ENCODE measurements around the gene SLC2A4. TPM values are rescaled to one million over a fixed set of nuclear protein-coding genes. Genes with fewer than 3 reads are reported as not detected.
A peak's percentile ranks its signal among the peaks of the same experiment; 100 is the strongest.

The SLC2A4 gene
- total and polyA plus RNA-seq, 5 donors from 2014 or later = not detected

- H3K4me3 ChIP-seq (ENCODE audit: low read depth, low read length) = no peak overlapping the region
- peak overlapping the region; percentile 88 for H3K27ac ChIP-seq (ENCODE audit: insufficient read depth, low read length, poor library complexity, severe bottlenecking)
- Mint-ChIP-seq H3K27ac (peak overlapping the region; percentile 76 to 93 (median 82)), H3K36me3 (peaks cover 39% of the 10 kb centered on the region), H3K9me3 (peaks cover 0 to 2% (median 0%) of the 10 kb centered on the region in 7 donors), H3K4me3 (peak overlapping the region; percentile 6 to 99 (median 86)), H3K27me3 (no peaks in the 10 kb centered on the region), H3K4me1 (peaks cover 6 to 71% (median 33%) of the 10 kb centered on the region in 4 donors)
- peaks cover 51% of the 10 kb centered on the region for H3K36me3 ChIP-seq (ENCODE audit: control insufficient read depth, insufficient read depth, low read length)
- no peaks in the 10 kb centered on the region for H3K9me3 ChIP-seq (ENCODE audit: control insufficient read depth in 2 of 2, low read length in 2 of 2)
- DNase-seq (no peak), ATAC-seq (ENCODE audit: low read depth in 2 of 2) (no peak)
- H3K4me1 ChIP-seq (ENCODE audit: control insufficient read depth, insufficient read depth, low read length, poor library complexity, severe bottlenecking) = peaks cover 67% of the 10 kb centered on the region
- H3K27me3 ChIP-seq (ENCODE audit: control insufficient read depth, insufficient read depth, low read length) = no peaks in the 10 kb centered on the region
Observed at GRCh38 chr17:7312432-7313087, 31.0 kb downstream of the SLC2A4 start.

- Mint-ChIP-seq H3K36me3 (peaks cover 39% of the 10 kb centered on the region), H3K4me1 (peaks cover 6 to 71% (median 33%) of the 10 kb centered on the region in 4 donors), H3K9me3 (peaks cover 0 to 2% (median 0%) of the 10 kb centered on the region in 7 donors), H3K4me3 (peak overlapping the region; percentile 84 to 99 (median 88)), H3K27me3 (no peaks in the 10 kb centered on the region), H3K27ac (peak overlapping the region; percentile 77 to 93 (median 83))
- ATAC-seq (ENCODE audit: low read depth in 2 of 2) (no peak), DNase-seq (no peak)
- Histone ChIP-seq H3K27me3 (ENCODE audit: control insufficient read depth, insufficient read depth, low read length) (no peaks in the 10 kb centered on the region), H3K4me1 (ENCODE audit: control insufficient read depth, insufficient read depth, low read length, poor library complexity, severe bottlenecking) (peaks cover 64% of the 10 kb centered on the region), H3K4me3 (ENCODE audit: low read depth, low read length) (peak overlapping the region; percentile 84), H3K27ac (ENCODE audit: insufficient read depth, low read length, poor library complexity, severe bottlenecking) (peak overlapping the region; percentile 88), H3K36me3 (ENCODE audit: control insufficient read depth, insufficient read depth, low read length) (peaks cover 58% of the 10 kb centered on the region), H3K9me3 (ENCODE audit: control insufficient read depth in 2 of 2, low read length in 2 of 2) (no peaks in the 10 kb centered on the region)
Observed at GRCh38 chr17:7313088-7313889, 31.8 kb downstream of the SLC2A4 start.

GRCh38 chr17:7313890-7314718 is 32.6 kb downstream of the SLC2A4 start:
- Histone ChIP-seq H3K9me3 (ENCODE audit: control insufficient read depth in 2 of 2, low read length in 2 of 2) (no peaks in the 10 kb centered on the region), H3K27ac (ENCODE audit: insufficient read depth, low read length, poor library complexity, severe bottlenecking) (peak overlapping the region; percentile 88), H3K4me3 (ENCODE audit: low read depth, low read length) (peak overlapping the region; percentile 84), H3K36me3 (ENCODE audit: control insufficient read depth, insufficient read depth, low read length) (peaks cover 66% of the 10 kb centered on the region), H3K4me1 (ENCODE audit: control insufficient read depth, insufficient read depth, low read length, poor library complexity, severe bottlenecking) (peaks cover 57% of the 10 kb centered on the region), H3K27me3 (ENCODE audit: control insufficient read depth, insufficient read depth, low read length) (no peaks in the 10 kb centered on the region)
- no peaks in the 10 kb centered on the region for H3K27me3 Mint-ChIP-seq
- ATAC-seq (ENCODE audit: low read depth in 2 of 2) (no peak), DNase-seq (no peak)
- H3K36me3 Mint-ChIP-seq = peaks cover 41% of the 10 kb centered on the region
- peak overlapping the region; percentile 84 to 99 (median 88) for H3K4me3 Mint-ChIP-seq
- peak overlapping the region; percentile 58 to 93 (median 83) for H3K27ac Mint-ChIP-seq
- peaks cover 6 to 66% (median 31%) of the 10 kb centered on the region in 4 donors for H3K4me1 Mint-ChIP-seq
- H3K9me3 Mint-ChIP-seq = peaks cover 0 to 2% (median 0%) of the 10 kb centered on the region in 7 donors

GRCh38 chr17:7314719-7315569 is 33.4 kb downstream of the SLC2A4 start, which contains the start of gene GPS2:
GPS2 (minus strand) TSS chr17:7315360; CDS start chr17:7315052, 308 bp downstream.
- H3K36me3 ChIP-seq (ENCODE audit: control insufficient read depth, insufficient read depth, low read length) = peaks cover 59% of the 10 kb centered on the region
- no peaks in the 10 kb centered on the region for H3K27me3 Mint-ChIP-seq
- H3K4me1 ChIP-seq (ENCODE audit: control insufficient read depth, insufficient read depth, low read length, poor library complexity, severe bottlenecking) = peaks cover 49% of the 10 kb centered on the region

GRCh38 chr17:7315570-7316235 is 34.2 kb downstream of the SLC2A4 start:
- H3K9me3 Mint-ChIP-seq = no peaks in the 10 kb centered on the region
- Histone ChIP-seq H3K36me3 (ENCODE audit: control insufficient read depth, insufficient read depth, low read length) (peaks cover 56% of the 10 kb centered on the region), H3K9me3 (ENCODE audit: control insufficient read depth in 2 of 2, low read length in 2 of 2) (no peaks in the 10 kb centered on the region), H3K27me3 (ENCODE audit: control insufficient read depth, insufficient read depth, low read length) (no peaks in the 10 kb centered on the region), H3K4me1 (ENCODE audit: control insufficient read depth, insufficient read depth, low read length, poor library complexity, severe bottlenecking) (peaks cover 41% of the 10 kb centered on the region), H3K27ac (ENCODE audit: insufficient read depth, low read length, poor library complexity, severe bottlenecking) (peak overlapping the region; percentile 88), H3K4me3 (ENCODE audit: low read depth, low read length) (peak overlapping the region; percentile 54)
- H3K36me3 Mint-ChIP-seq = peaks cover 27% of the 10 kb centered on the region
- peak overlapping the region; percentile 91 to 99 (median 94) for H3K4me3 Mint-ChIP-seq
- no peak for DNase-seq
- H3K27me3 Mint-ChIP-seq = no peaks in the 10 kb centered on the region
- H3K4me1 Mint-ChIP-seq = peaks cover 1 to 50% (median 16%) of the 10 kb centered on the region in 4 donors
- no peak for ATAC-seq (ENCODE audit: low read depth in 2 of 2)
- peak overlapping the region; percentile 93 to 96 (median 95) for H3K27ac Mint-ChIP-seq

More at GRCh38 chr17:7314719-7315569, 33.4 kb downstream of the SLC2A4 start, which contains the start of gene GPS2:
- H3K9me3 ChIP-seq (ENCODE audit: control insufficient read depth in 2 of 2, low read length in 2 of 2) = no peaks in the 10 kb centered on the region
- peak within 1 kb of the TSS; percentile 84 for H3K4me3 ChIP-seq (ENCODE audit: low read depth, low read length)
- DNase-seq (peak; percentile 92 to 95 (median 94)), ATAC-seq (ENCODE audit: low read depth in 2 of 2) (peak; percentile 89 to 92)
- H3K27me3 ChIP-seq (ENCODE audit: control insufficient read depth, insufficient read depth, low read length) = no peaks in the 10 kb centered on the region
- H3K9me3 Mint-ChIP-seq = peaks cover 0 to 2% (median 0%) of the 10 kb centered on the region in 7 donors
- peaks cover 35% of the 10 kb centered on the region for H3K36me3 Mint-ChIP-seq
- peaks cover 6 to 57% (median 24%) of the 10 kb centered on the region in 4 donors for H3K4me1 Mint-ChIP-seq
- H3K4me3 Mint-ChIP-seq = peak within 1 kb of the TSS; percentile 91 to 99 (median 94)
- peak within 1 kb of the TSS; percentile 93 to 96 (median 95) for H3K27ac Mint-ChIP-seq
- H3K27ac ChIP-seq (ENCODE audit: insufficient read depth, low read length, poor library complexity, severe bottlenecking) = peak within 1 kb of the TSS; percentile 88

GRCh38 chr17:7317161-7317803 is 35.8 kb downstream of the SLC2A4 start:
- no peaks in the 10 kb centered on the region for H3K27me3 Mint-ChIP-seq
- DNase-seq (no peak), ATAC-seq (ENCODE audit: low read depth in 2 of 2) (no peak)
- peaks cover 31% of the 10 kb centered on the region for H3K4me1 ChIP-seq (ENCODE audit: control insufficient read depth, insufficient read depth, low read length, poor library complexity, severe bottlenecking)
- H3K4me3 ChIP-seq (ENCODE audit: low read depth, low read length) = no peak overlapping the region
- no peak overlapping the region for H3K27ac ChIP-seq (ENCODE audit: insufficient read depth, low read length, poor library complexity, severe bottlenecking)
- peak overlapping the region; percentile 58 to 86 (median 68) for H3K4me3 Mint-ChIP-seq
- no peaks in the 10 kb centered on the region for H3K9me3 Mint-ChIP-seq
- H3K27ac Mint-ChIP-seq = peak overlapping the region in 1 of 3 donors; percentile 51
- H3K4me1 Mint-ChIP-seq = peaks cover 0 to 36% (median 12%) of the 10 kb centered on the region in 4 donors
- H3K36me3 Mint-ChIP-seq = peaks cover 23% of the 10 kb centered on the region
- no peaks in the 10 kb centered on the region for H3K27me3 ChIP-seq (ENCODE audit: control insufficient read depth, insufficient read depth, low read length)
- peaks cover 57% of the 10 kb centered on the region for H3K36me3 ChIP-seq (ENCODE audit: control insufficient read depth, insufficient read depth, low read length)
- H3K9me3 ChIP-seq (ENCODE audit: control insufficient read depth in 2 of 2, low read length in 2 of 2) = no peaks in the 10 kb centered on the region

Measured in CD4-positive, CD25-positive, alpha-beta regulatory T cell (primary cell).